ENCODE results near the gene SOWAHA.

Gene SOWAHA

DNA sequence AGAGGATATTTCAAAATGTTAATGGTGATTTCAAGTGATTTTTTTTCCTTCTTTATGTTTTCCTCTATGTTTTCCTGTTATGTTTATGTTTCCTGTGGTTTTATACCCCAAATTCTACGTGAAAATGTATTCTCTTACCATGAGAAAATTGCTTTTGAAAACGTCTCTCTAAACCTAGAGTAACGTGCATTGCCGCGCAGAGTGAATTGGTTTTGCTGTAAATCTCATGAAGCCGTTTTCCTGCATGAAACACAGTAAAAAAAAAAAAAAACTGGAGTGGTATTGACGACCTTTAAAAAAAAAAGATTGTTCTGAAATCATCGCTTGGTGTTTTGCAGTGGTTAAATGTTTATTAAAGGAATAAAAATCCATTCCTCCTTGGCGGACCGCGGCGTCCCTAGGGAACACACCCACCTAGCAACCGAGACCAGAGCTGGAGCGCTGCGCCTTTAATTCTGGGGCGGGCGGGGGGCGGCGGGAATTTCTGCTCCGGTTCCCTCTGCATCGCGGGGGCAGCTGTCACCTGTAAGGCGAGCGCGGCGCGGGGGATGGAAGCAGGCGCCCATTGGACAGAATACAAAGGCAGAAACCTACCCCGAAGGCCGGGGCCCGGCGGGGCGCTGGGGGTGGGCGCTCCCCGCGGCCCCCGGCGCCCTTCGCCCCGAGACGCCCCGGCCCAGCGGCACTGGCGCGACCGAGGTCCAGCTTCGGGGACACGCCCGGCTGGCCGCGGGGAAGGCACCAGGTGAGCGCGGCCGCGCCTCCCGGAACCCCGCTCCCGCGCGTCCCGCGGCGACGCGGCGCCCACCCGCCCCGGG is at the start of gene SOWAHA:
TSS of gene SOWAHA (plus strand) at position 522 of the 818 bp plus-strand sequence. CDS start 320 bp downstream, outside the sequence.
- no peak for FAIRE-seq

DNA sequence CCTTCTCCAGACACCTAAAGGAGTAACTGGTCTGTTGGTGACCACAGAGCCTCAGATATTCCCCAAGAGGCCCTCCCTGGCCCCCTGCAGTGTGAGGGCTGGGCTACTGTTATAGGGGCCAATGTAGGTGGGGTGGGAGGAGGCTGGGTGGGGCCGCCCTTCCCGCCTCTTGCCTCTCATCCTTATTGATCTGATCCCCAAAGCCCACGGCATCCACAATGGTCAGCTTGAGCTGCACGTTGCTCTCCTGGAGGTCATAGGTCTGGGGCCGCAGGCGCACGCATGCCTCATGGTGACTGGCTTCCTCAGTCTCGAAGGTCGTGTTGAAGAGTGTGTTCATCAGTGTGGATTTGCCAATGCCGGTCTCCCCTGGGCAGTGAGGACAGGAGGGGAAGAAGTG is 49.1 kb upstream of the SOWAHA start:
- FAIRE-seq: no peak

DNA sequence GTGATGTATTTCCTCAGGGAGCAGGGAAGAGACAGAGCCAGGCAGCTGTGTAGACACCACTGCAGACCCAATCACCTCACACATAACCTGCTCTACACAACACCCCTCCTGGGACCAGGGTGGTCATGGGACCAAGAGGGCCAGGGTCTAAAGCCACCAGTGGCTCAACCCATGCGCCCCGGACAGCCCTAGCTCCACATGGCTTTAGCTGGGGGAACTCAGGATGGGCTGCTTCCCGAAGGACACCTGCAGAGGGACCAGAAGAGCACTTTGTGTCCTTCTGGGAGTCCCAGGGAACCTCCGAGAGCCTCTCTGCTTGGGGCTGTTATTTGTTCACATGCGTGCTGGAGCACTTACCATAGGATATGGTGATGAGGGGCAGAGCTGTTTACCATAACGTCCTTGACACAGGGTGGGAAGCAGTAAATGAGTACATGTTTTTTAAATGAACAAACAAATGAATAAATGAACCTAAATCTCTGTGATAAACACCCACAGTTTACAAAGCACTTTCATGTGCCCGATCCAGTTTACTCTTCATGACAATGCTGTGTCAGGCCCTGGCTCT is 48.3 kb upstream of the SOWAHA start:
- no peak for FAIRE-seq

DNA sequence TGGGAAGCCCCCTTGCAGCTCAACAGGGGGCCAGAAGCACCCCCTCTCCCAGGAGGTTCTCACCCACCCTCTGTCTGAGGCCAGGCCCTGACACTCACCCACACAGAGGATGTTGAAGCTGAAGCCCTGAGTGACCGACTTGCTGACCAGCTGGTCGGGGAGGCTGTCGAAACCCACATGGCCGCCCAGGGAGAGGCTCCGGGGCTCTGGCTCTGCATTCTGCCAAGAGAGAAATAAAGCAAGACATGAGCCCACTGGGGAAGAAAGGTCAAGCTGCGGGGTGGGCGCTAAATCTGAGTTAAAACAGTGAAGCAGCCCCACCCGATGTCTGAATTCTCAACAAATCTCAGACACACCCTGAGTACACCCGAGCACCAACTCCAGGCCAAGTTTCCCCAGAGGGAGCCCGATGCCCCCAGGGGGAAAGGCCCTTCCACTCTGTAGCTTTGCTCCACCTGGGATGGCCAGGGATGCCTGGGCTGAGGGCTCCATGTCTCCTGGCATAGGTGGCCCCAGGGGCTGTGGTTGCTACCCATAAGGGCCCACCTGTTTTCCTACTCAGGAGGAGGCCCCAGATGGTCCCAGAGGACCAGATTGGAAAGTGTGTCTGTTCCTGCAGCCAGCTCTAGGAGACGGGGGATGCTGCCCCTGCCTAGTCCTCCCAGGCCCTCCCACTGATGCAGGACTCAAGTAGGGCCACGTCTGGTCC is 47.6 kb upstream of the SOWAHA start:
- no peak for FAIRE-seq

DNA sequence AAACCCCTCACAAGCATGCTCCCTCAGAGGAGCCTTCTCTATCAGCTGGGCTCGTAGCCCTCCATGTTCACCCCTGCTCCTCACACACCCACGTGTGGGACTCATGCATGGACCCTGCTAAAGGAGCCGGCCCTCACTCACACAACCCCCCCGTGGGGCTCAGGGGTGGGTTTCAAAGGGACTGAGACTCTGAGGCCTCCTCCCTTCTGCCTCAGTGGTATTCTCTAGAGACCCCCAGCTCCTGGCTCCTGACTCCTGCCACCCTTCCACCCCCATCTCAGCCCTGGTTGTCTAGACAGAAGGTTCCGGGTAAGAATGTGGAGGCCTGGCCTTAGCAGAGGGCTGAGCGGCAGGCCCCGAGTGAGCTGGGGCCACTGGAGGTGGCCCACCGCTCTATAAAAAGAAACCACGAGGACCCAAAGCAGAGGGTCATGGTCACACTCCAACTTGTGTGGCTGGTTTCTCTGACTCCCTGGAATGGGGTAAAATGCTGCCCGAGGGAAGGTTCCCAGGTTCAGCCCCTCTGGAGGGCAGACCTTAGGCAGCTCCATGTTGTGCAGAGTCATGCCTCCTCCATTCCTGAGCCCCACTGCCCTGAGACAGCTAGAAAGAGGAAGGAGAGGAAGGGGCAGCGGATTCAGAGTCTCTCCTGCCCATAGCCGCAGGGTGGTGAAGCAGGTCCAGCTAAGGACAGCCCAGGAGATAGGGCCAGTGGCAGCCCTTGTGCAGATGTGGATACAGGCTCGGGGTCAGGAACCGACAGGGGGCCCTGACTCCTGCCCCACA is 46.9 kb upstream of the SOWAHA start:
- FAIRE-seq: no peak

DNA sequence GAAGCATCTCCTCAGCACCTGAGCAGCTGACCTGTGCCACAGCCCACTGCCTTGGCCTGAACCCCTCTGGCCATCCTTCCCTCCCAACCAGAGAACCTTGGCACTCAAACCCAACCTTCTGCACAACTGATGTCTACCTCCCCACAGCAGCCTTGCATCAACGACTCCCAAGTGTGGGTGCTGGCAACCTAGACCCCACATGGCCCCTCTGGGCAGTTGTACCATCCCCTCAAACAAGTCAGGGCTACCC is 46.4 kb upstream of the SOWAHA start:
- no peak for FAIRE-seq

DNA sequence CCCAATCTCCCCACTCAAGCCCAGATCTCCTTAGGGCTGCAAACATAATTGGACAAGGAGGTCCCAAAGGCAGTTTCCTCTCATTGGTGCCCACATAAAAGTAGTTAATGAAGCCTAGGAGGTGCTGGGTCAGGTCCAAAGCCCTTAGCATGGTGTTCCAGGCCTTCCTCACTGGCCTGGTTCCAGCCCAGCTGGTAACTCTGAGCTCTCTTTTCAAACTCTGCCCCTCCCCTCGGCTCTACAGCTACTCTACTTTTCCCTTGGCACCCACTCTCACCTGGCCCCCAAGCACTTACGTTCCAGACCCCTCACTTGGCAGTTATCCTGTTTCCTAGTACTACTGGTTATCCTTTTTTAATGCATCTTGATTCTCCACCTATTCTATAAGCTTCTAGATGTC is 46.0 kb upstream of the SOWAHA start:
- no peak for FAIRE-seq

DNA sequence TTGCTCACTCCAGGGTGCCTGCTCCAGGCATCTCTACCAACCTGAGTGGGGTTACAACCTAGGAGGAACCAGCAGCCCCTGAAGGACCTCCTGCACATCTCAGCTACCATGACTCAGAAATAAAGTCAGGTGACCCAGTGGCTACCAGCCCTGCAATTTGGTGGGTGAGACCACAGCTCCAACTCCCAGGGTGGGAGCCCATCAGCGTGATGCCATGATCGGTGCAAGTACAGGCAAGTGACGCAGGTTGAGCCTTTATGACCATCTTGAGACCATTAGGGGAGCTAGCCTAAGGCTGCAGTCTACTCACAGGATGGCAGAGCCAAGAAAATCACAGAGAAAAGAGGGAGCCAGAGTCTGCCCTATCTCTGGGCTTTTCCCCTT is 44.6 kb upstream of the SOWAHA start:
- no peak for FAIRE-seq

DNA sequence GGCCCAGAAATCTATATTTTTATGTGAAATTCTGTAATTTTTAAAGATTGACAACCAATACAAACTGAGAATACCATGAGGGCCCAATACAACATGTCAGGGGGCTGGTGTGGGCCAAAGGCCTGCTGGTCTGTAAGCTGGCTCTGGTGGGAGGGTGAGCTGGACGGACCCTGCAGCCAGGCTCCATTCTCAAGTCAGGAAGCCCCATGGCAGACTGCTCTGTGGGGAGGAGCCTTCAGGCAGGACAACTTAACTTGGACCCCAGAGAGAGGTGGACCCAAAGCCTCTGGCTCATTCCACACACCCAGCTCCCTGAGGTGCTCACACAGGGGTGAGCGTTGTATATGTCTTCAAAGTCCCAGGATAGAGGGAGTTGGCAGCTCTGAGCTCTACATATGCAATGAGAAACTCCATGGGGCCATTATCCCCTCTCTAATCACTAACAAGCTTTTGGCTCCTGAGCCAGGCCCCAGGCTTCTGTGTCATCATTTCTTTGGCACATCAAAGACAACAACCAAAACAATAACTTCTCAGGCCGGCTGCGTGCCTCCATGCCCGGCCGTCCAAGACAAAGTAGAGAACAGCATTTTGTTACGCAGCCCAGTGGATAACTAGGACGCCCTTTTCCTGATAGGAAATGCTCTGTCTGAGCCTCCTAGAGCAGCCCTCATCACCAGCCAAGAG is 42.5 kb upstream of the SOWAHA start:
- FAIRE-seq: no peak

DNA sequence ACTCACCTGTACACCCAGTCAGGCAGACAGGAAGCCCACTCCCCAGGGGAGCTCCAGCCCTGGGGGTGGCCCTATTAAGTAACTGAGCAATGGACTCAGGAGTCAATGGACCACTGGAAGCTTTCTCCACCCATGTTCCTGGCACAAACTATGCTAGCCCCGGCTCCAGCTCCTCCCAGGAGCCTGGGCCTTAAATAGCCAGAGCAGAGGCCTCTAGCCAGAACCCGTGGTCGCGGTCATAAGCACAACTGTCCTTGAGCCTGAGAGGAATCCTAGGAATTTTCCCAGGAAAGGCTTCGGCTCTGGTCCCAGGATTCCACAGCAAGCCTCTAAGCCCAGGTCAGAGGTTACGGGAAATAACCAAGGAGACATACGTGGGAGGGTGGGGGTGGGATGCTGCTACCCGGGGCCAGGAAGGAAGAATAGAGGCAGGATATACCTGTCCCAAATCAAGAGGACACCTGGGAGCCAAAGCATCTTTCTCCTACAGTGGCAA is 41.6 kb upstream of the SOWAHA start:
- FAIRE-seq: no peak

DNA sequence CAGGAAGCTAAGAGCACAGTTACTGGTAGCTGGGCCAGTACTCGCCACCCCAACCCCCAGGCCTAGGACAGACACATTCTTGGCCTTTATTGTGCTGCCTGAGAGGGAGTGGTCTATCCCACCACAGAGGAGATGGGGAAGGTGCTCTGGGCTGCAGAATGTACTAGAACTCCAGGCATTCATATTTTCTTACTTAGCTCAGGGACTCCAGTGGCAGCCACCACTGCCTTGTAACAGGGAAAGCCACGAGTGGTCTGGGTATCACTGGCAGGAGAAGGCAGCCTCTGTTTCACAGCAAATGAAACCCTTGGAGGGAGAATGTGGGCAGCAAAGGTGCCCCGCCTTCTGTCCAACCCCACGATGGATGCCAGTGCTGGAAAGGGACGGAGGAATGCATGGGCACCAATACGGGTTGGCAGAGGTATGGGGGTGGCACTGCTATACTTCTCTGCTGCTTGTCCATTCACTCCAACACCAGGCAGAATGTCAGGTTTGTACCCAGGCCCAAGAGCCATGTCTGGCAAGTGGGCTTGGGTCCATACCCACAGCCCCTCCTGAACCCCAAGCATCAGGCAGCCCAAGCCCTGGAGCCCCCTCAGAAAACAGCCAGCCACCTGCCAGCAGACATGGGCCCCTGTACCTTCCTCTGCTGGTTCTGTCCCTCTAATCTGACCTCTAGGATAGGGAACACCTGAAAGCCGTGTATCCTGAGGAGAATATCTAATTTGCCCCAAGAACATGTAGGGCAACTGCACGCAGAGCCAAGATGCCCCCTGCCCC is 40.6 kb upstream of the SOWAHA start:
- FAIRE-seq: no peak

DNA sequence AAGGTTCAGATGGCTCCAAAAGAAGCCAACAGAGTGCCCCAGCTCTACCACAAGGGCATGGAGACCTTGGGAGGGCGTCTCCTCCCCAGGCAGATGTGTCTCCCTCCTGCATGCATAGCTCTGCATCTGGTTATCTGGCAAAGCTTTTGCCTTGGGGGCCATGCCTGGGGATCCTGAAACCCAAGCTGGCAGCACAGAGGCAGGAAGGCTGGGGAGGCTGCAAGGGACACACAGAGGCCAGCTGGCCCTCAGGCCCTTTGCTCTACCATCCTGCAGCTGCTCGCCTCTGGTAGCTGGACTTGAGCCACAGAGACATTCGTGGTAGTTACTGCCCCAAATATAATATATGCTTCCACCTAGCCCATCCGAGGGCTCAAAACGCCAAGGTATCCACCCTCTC is 40.0 kb upstream of the SOWAHA start:
- FAIRE-seq: no peak

DNA sequence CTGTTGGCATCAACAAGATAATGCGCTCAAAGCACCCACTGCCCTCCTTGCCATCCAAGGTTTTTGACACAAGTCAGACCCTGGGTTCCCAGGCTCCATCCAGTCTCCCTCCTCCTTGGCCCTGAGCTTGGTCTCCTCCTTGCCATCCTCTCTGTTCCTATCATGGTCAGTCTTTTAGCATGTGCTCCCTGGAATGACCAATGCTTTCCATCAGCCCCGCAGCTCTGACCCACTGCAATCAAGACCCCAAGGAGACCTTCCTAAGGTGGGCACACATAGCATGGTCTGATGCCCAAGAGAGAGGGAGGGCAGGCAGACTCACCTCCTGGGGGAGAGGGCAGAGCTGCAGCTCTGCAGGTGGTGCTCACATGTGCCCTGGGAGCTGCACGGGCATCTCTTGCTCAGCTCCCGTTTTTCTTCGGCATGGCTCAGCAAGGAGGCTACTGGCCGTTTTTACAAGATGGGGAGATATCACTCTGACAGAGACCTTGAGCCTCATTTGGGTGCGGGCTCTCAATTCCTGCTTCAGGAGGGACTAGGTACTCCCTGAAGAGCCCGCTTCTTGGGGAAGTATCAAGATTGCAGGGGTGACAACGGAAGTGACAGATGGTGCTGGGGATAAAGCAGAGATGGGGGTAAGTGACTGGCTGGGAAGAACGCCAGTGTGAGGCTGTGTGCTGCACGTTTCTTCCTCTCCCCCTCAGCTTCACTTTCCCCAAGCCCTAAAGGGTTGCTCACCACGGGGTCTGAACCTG is 39.3 kb upstream of the SOWAHA start:
- FAIRE-seq: no peak

DNA sequence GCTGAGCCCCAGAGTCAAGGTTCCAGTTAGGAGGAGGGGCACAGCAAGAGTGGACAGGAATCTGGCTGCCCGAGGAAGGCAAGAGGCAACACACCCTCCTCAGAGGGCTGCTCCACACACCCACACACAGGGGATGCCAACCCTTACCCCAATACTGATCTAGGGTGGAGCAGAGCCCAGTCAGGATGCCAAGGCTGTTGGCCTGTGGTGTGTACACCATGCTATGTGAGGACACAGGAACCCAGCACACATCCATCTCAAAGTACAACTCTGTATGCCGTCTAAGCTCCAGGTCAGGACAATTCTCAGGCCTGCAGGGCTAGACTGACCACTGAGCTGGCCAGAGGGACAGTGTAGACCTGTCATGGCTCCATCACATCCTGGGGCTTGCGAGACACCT is 38.7 kb upstream of the SOWAHA start:
- FAIRE-seq: no peak

DNA sequence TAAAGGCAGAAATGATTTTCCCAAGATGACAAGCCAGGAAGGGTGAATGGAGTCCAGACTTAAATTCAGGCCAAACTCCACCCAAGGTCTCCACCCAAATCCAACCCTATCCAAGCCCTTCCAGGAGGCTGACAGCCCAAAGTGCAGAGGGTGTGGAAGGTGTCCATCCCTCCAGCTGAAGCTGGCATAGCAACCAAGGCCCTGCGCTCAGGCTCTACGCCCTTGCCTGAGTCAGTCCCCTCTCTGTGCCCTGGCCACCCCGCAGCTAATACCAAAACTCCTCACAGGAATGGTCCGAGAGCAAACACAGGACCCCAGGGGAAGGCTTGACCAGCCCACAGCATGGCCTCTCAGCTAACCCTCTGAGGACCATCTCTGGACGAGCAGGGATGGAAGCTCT is 38.2 kb upstream of the SOWAHA start:
- no peak for FAIRE-seq

DNA sequence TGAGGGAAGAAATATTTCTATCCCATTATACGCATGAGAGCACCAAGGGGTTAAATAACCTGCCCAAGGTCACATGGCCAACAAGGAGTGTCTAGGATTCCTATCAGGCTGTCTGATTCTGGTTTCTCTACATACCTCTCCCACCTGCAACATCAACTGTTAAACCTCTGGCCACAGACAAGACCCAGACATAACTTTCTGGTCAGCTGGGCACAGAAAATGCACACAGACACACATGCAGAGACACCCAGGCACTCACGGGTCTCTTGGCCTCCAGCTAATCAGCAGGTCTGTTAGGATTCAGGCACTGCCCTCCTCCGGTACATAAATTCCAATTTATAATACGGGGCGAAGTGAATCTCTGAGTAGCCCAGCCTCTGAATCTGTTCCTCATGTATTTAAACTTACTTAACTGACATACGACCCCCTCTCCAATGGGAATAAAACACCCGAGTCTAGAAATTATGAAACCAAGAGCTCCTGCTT is 37.6 kb upstream of the SOWAHA start:
- no peak for FAIRE-seq

DNA sequence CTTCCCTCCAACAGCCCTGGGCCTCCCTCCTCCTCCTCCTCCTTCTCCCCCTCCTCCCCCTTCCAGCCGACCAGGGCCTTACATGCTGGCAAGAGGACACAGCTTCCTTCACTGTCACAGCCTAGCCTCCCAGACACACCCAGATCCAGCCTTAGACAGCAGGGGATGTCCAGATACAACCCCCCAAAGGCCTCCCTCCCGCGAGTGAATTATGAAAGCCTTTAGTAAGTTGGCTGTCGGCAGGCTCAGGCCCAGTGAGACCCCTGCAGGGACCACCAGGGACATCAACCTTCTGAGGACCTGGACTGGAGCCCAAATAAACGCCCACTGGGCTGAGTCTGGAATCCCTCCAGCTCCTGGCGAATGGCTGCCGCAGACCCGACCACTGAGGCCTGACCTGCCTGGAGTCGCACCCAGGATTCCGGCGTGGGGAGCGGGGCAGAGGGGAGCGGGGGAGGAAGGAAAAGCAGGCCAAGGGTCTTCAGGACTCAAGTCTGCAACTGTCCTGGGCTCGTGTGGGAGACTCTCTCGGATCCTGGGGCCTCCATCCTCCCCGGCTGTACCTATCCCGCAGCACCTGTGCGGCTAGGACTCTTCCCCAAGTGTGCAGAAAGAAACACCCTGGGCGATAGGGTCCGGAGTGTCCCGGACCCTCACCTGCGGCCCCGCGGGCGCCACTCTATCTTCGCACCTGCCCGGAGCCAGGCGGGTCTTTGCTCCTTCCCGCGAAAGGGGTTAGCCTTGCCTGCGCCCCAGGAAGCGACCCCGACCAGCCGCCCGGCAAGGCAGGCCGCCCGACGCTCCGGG is 36.8 kb upstream of the SOWAHA start:
- FAIRE-seq: no peak

DNA sequence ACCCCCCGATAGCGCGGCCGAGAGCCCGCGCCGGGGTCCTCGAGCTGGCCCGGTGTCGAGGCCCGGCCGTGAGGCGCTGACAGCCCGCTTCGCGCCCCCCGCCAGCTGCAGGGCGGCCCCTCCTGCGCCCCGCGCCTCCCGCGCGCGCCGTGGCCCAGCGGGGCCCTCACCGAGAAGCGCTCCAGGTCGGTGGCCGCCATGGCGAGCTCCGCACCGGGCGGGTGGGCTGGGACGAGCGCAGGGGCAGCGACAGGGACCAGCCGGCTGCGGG is 36.2 kb upstream of the SOWAHA start:
- FAIRE-seq: no peak

DNA sequence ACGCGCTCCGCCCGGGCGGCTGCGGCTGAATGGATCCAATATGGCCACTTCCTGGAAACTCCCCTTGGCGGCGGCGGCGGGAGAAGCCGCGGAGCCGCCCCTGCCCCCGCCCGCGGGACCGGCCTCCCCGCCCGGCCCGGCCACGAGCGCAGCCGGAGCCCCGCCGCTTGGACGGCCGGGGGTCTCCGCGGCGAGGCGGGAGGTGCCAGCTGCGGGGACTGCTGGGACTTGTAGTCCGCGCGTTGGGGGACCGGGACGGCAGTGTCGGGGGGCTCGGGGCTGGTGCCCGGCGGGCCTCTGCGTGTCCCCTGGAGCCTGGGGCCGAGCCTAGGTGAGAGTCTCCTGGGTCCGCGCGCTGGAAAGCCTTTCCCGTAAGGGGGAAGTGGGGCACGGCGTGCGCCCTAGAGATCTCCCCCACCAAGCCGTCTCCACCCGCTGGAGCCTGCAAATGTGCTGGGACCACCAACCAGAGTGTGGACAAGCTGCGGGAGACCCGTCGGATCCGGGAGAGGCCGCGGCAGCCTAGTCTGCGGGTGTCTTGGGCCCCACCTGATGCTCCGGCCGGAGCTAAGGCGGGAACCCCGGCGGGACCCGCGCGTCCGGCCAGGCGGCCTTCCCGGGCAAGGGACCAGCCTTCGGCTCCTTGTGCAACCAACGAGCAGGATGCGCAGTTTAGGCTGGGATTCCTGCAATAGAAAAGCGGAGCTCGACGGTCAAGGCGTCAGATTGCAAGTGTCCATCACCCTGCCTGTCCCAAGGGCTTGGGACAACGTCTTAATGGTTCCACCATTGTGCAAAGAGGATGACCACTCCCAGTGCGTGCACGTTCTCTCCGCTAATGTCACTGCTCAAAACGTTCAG is 35.7 kb upstream of the SOWAHA start, which contains the start of gene SEPTIN8:
TSS of gene SEPTIN8 (minus strand) at position 31 of the 861 bp plus-strand sequence. CDS start 102 bp downstream, outside the sequence.
- FAIRE-seq: no peak

All from A204.1 (cell line).